Psoas muscle (tissue), 8 donors: Measurements from ENCODE around the gene TRIM54. TPM values are rescaled to one million over a fixed set of nuclear protein-coding genes. Genes with fewer than 3 reads are reported as not detected.

Source experiments
- ATAC-seq, 4 donors: fragments of 200-7000 bp; cut with Tn5 transposase; one replicate each; pipeline ENCODE4 v1.9.1; 2020; ENCODE audit warnings: moderate library complexity in 3 of 4, mild to moderate bottlenecking in 2 of 4
- DNase-seq, 2 donors: peaks; one replicate each; pipeline ENCODE4 v3.0.0-alpha.2; 2020
- H3K27ac ChIP-seq: fragments of 200-600 bp; one replicate; pipeline ENCODE4 v1.8.0; 2022
- H3K27me3 ChIP-seq, 3 donors: fragments of 200-600 bp in 1 of 3; one replicate each; pipeline versions ENCODE4 v1.6.1 to v1.8.0; 2013 to 2022; ENCODE audit warnings: low read length in 2 of 3, mild to moderate bottlenecking in 2 of 3, moderate library complexity in 1 of 3; ENCODE audit not compliant: insufficient read depth in 3 of 3
- H3K36me3 ChIP-seq, 2 donors: fragments of 200-600 bp in 1 of 2; one replicate each; pipeline versions ENCODE4 v1.6.1 to v1.8.0; 2013 to 2022; ENCODE audit warnings: low read depth in 1 of 2, mild to moderate bottlenecking in 1 of 2, moderate library complexity in 1 of 2; ENCODE audit not compliant: insufficient read depth in 1 of 2
- H3K4me1 ChIP-seq: fragments of 200-600 bp; one replicate; pipeline ENCODE4 v1.8.0; 2022
- H3K4me3 ChIP-seq: fragments of 200-600 bp; one replicate; pipeline ENCODE4 v1.8.0; 2022; ENCODE audit warnings: mild to moderate bottlenecking
- H3K9me3 ChIP-seq: fragments of 200-600 bp; one replicate; pipeline ENCODE4 v1.8.0; 2022
- WGBS, 3 donors: extraction: QIAGEN DNeasy Blood & Tissue Kit; methylation state at CpG; one replicate each; pipeline versions ENCODE4 v1.1.6 to v1.1.7; 2013; 5-methylcytosine and 5-hydroxymethylcytosine counted together
- intact Hi-C, 2 donors: fragments of 100-400 bp; cut with DNase I; formaldehyde crosslinking; loops; one replicate each; pipeline versions ENCODE4 v1.11.0 to v1.14.2; 2022
- polyA plus RNA-seq, 3 donors: library from polyadenylated mRNA; stranded (reverse); fragments of 200-250 nt; gene quantifications; one replicate each; pipeline ENCODE4 v1.2.3, GENCODE V29; 2013
- total RNA-seq, 4 donors: library from RNA; stranded (reverse); fragmentation: NEBNext Ultra II Directional in 2 of 4; extraction: Animal tissue kit (Norgen Biotek cat#: 25700) in 2 of 4; gene quantifications; one replicate each; pipeline versions ENCODE4 v1.2.1 to v1.2.4, GENCODE V29; 2021 to 2023
- TF ChIP-seq, protein P1 (sequence below): fragments of 200-600 bp; IDR thresholded peaks from one replicate; pipeline ENCODE4 v1.8.0; 2022; ENCODE audit warnings: antibody characterized with exemption
- donor health status: healthy with polysubstance abuse.
- donor health status: DM: no; HTN: no; CAD: no; lungs with moderate emphysema.
- donor health status: Bipolar disorder and iron deficiency.
- donor health status: healthy.
- donor health status: DM: yes; HTN: yes; CAD: no.
- donor health status: DM: no; HTN: no; CAD: no.
- donor health status: DM: no; HTN: no; CAD: no.
- donor health status: DM: yes; HTN: yes; CAD: no.

TRIM54 gene
- total and polyA plus RNA-seq, 7 donors: 136 to 784 (median 387) TPM

DNA sequence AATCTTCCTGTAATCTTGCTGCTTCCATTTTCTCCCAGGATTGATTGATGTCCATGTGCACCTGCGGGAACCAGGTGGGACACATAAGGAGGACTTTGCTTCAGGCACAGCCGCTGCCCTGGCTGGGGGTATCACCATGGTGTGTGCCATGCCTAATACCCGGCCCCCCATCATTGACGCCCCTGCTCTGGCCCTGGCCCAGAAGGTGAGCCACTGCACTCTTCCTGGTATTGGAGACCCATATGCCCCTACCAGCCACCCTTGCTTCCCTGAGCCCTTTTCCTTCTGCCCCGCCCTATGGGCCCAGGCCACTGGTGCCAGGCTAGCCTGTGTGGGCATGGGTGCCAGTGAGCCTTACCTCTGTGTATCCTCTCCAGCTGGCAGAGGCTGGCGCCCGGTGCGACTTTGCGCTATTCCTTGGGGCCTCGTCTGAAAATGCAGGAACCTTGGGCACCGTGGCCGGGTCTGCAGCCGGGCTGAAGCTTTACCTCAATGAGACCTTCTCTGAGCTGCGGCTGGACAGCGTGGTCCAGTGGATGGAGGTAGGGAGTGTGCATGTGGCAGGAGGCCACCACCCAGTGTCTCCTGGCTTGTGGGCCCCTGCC is 44.8 kb upstream of the TRIM54 start:
- 95 to 97% (median 95%) methylated on average over 15 of the region's 15 CpGs for WGBS, 3 donors
- DNase-seq (peak in 1 of 2 donors; percentile 41), ATAC-seq (no peak)
- H3K9me3 ChIP-seq: no peaks in the 10 kb centered on the region
- H3K4me1 ChIP-seq: no peaks in the 10 kb centered on the region
- H3K4me3 ChIP-seq: no peak overlapping the region
- no peak overlapping the region for H3K27ac ChIP-seq
- intact Hi-C loops: no loop called here
- TF ChIP-seq, protein P1, sequence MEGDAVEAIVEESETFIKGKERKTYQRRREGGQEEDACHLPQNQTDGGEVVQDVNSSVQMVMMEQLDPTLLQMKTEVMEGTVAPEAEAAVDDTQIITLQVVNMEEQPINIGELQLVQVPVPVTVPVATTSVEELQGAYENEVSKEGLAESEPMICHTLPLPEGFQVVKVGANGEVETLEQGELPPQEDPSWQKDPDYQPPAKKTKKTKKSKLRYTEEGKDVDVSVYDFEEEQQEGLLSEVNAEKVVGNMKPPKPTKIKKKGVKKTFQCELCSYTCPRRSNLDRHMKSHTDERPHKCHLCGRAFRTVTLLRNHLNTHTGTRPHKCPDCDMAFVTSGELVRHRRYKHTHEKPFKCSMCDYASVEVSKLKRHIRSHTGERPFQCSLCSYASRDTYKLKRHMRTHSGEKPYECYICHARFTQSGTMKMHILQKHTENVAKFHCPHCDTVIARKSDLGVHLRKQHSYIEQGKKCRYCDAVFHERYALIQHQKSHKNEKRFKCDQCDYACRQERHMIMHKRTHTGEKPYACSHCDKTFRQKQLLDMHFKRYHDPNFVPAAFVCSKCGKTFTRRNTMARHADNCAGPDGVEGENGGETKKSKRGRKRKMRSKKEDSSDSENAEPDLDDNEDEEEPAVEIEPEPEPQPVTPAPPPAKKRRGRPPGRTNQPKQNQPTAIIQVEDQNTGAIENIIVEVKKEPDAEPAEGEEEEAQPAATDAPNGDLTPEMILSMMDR: no peak
- no peaks in the 10 kb centered on the region for H3K27me3 ChIP-seq
- peaks cover 10 to 100% of the 10 kb centered on the region in 2 donors for H3K36me3 ChIP-seq

DNA sequence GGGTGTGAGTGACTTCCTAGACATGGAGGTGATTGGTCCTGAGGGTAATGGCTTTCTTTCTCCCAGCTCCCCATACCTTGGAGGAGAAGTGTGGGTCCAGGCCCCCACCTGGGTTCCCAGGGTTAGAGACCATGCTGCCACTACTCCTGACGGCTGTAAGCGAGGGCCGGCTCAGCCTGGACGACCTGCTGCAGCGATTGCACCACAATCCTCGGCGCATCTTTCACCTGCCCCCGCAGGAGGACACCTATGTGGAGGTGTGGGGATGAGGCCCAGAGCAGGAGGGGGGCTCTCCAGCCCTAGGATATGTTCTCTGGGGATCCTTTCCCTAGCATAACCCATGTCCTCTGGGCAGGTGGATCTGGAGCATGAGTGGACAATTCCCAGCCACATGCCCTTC is 43.3 kb upstream of the TRIM54 start:
- WGBS, 3 donors: 95 to 97% (median 96%) methylated on average over 8 of the region's 8 CpGs
- DNase-seq (peak in 1 of 2 donors; percentile 23), ATAC-seq (no peak)
- TF ChIP-seq, protein P1: no peak
- H3K4me3 ChIP-seq: no peak overlapping the region
- intact Hi-C loops: no loop called here
- H3K36me3 ChIP-seq: peaks cover 7 to 100% of the 10 kb centered on the region in 2 donors
- no peaks in the 10 kb centered on the region for H3K4me1 ChIP-seq
- H3K9me3 ChIP-seq: no peaks in the 10 kb centered on the region
- H3K27me3 ChIP-seq: no peaks in the 10 kb centered on the region
- H3K27ac ChIP-seq: no peak overlapping the region

DNA sequence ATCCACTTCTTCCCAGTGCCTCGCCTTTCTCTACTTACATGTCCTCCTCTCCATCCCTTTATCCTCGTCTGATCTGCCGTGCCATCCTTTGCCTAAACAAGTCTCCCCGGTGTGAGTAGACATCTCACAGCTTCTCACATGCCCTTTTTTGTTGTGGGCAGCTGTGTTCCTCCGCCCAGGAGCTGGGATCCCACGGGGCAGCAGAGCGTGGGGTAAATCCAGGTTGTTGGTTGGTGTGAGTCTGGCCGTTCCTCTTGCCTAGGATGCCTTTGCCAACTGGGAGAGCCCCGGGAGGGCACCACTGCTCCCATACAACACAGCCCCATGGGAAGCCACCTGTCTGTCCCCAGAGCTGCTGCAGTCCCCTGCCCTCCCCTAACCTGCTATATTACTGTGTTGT is 41.8 kb upstream of the TRIM54 start:
- 81 to 84% (median 83%) methylated on average over 9 of the region's 9 CpGs for WGBS, 3 donors
- H3K4me3 ChIP-seq: no peak overlapping the region
- intact Hi-C loops: no loop called here
- H3K9me3 ChIP-seq: no peaks in the 10 kb centered on the region
- no peak for ATAC-seq
- no peaks in the 10 kb centered on the region for H3K27me3 ChIP-seq
- peak in 1 of 2 donors; percentile 22 for DNase-seq
- no peak overlapping the region for H3K27ac ChIP-seq
- H3K36me3 ChIP-seq: peaks cover 7 to 96% of the 10 kb centered on the region in 2 donors
- no peaks in the 10 kb centered on the region for H3K4me1 ChIP-seq
- TF ChIP-seq, protein P1: no peak

DNA sequence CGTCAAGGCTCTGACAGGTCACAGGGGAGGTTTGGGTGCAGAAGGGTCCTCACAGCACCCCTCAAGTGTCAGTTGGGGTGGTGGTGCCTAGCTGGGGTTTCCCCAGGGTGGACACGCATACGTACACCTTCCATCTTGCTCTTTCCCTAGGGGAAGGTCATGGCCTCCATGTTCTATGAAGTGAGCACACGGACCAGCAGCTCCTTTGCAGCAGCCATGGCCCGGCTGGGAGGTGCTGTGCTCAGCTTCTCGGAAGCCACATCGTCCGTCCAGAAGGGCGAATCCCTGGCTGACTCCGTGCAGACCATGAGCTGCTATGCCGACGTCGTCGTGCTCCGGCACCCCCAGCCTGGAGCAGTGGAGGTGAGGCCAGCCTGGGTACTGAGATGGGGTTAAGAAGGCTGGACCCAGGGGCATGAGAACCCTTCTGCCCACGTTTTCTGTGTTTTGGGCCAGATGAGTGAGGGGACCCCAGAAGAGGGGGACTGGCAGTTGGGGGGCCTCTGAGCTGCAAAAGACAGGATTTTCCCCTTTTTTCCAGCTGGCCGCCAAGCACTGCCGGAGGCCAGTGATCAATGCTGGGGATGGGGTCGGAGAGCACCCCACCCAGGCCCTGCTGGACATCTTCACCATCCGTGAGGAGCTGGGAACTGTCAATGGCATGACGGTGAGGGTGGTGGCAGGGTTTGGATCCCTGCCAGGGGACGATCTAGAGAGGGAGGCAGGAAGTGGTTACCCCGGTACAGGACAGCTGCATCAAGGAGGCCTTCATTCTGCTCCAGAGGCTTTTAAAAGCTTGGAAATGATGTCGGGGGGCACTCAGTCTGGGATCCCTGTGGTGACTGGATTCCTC is 40.2 kb upstream of the TRIM54 start:
- Histone ChIP-seq H3K9me3 (no peaks in the 10 kb centered on the region), H3K36me3 (peaks cover 4 to 80% of the 10 kb centered on the region in 2 donors), H3K4me1 (no peaks in the 10 kb centered on the region), H3K27me3 (no peaks in the 10 kb centered on the region), H3K4me3 (no peak overlapping the region), H3K27ac (no peak overlapping the region)
- ATAC-seq: no peak
- 83 to 87% (median 84%) methylated on average over 24 of the region's 24 CpGs for WGBS, 3 donors
- peak in 1 of 2 donors; percentile 37 for DNase-seq
- TF ChIP-seq, protein P1: no peak
- intact Hi-C loops: no loop called here
